Vagina (tissue), 2 donors: ENCODE measurements around the gene RPS6KA5.

Source experiments
- CTCF ChIP-seq, 3 experiments: fragments of 450-650 bp in 2 of 3; fragments of 200-600 bp in 1 of 3; sonication (generic) in 1 of 3; IDR thresholded peaks; one replicate each; pipeline ENCODE4 v1.5.1; 2017 to 2019; ENCODE audit warnings: antibody characterized with exemption in 3 of 3, mild to moderate bottlenecking in 2 of 3, moderate library complexity in 2 of 3
- POLR2AphosphoS5 ChIP-seq, 2 donors: sonication (generic); formaldehyde crosslinking; IDR thresholded peaks; one replicate each; pipeline ENCODE4 v1.9.0; 2017; ENCODE audit warnings: antibody characterized with exemption in 2 of 2, mild to moderate bottlenecking in 2 of 2, low read depth in 1 of 2; ENCODE audit not compliant: insufficient read depth in 1 of 2

GRCh38 chr14:90996967-90997366 is 63.5 kb downstream of the RPS6KA5 start:
- no peak for TF ChIP-seq CTCF (IDR thresholded peaks at IDR 0.05)
- no peak for TF ChIP-seq POLR2AphosphoS5 (IDR thresholded peaks at IDR 0.05; ENCODE audit: insufficient read depth in 1 of 2, low read depth in 1 of 2)
